ENCODE data around the gene ZNF783. TPM values are rescaled to one million over a fixed set of nuclear protein-coding genes. Genes with fewer than 3 reads are reported as not detected.

Gene ZNF783
- total RNA-seq (2021; fragmentation: NEBNext Ultra II Directional; extraction: Animal tissue kit (Norgen Biotek cat#: 25700)) (7.3 and 8.3 TPM in 2 replicates), polyA plus RNA-seq (2011; rRNA removed) (8.2 and 10.3 TPM in 2 replicates), polyA minus RNA-seq (2011; rRNA and poly(A)+ RNA removed) (4.8 and 5.3 TPM in 2 replicates)
- 10.9 TPM for polyA plus RNA-seq (2011; cell fraction: cytosol; rRNA removed)
- polyA plus RNA-seq (2011; cell fraction: nucleus; rRNA removed) = 28.9 TPM
- polyA plus RNA-seq (2012, experiment 1 of 2) = 4.0 to 9.1 TPM (median 6.6 TPM) in 4 replicates
- polyA plus RNA-seq (2012, experiment 2 of 2) = 3.2 TPM
- polyA plus RNA-seq (2013, experiment 1 of 2) = 4.3 TPM
- polyA plus RNA-seq (2013, experiment 2 of 2) = 4.2 TPM
- polyA minus RNA-seq (2011; cell fraction: cytosol; rRNA and poly(A)+ RNA removed) = 3.9 TPM
- polyA minus RNA-seq (2011; cell fraction: nucleus; rRNA and poly(A)+ RNA removed) = 11.9 TPM
- long read RNA-seq, experiment 1, partial matches to known transcripts = 2 of 2 reads
- long read RNA-seq, experiment 1, other reads (novel, unspliced or antisense) = 0 of 2 reads
- long read RNA-seq, experiment 2 = 0 reads

- H3K79me1 ChIP-seq (ENCODE audit: low read depth, low read length) = no peaks in the 10 kb centered on the region
- peak; percentile 50 to 88 for DNase-seq (ENCODE audit: low read depth in 1 of 2, low spot score in 2 of 2)
- CTCF ChIA-PET (ENCODE audit: partially characterized antibody) = interaction anchor here (0.7 to 3.1 kb wide), 22 partner anchors 10 to 401 kb away, joined by 3 to 21 read pairs (median 5); partner anchors contain the start of gene ZNF777
- H3K4me2 ChIP-seq (ENCODE audit: insufficient read depth in 1 of 2, low read depth in 2 of 2, low read length in 2 of 2) = peak within 1 kb of the TSS; percentile 71 to 90
- no peaks in the 10 kb centered on the region for H4K20me1 ChIP-seq (replicated peaks in 1 of 2; ENCODE audit: control insufficient read depth in 1 of 2, insufficient read depth in 2 of 2, low read length in 2 of 2)
- H3K36me3 ChIP-seq (ENCODE audit: control insufficient read depth in 2 of 4, insufficient read depth in 4 of 4, low read length in 3 of 4) = peaks cover 2 to 9% (median 5%) of the 10 kb centered on the region in 4 experiments; a peak in 4 of 8 replicates
- peaks cover 0 to 2% (median 1%) of the 10 kb centered on the region in 4 experiments; a peak in 1 of 7 replicates for H3K27me3 ChIP-seq (replicated peaks in 1 of 4; ENCODE audit: control insufficient read depth in 3 of 4, extremely low read depth in 1 of 4, insufficient read depth in 3 of 4, low read length in 3 of 4)
- H3K56ac ChIP-seq (replicated peaks; ENCODE audit: insufficient read length, low read depth, low read length) = peak within 1 kb of the TSS; percentile 9
- H4K8ac ChIP-seq (ENCODE audit: extremely low read depth, insufficient read depth, low read length) = peak within 1 kb of the TSS; percentile 93
- peaks cover 0 to 3% (median 0%) of the 10 kb centered on the region in 4 experiments; a peak in 1 of 7 replicates for H3K4me1 ChIP-seq (replicated peaks in 1 of 4; ENCODE audit: control insufficient read depth in 3 of 4, insufficient read depth in 4 of 4, low read length in 3 of 4)
- peak within 1 kb of the TSS; percentile 81; the same call in 1 of the 2 replicates for H3K27ac ChIP-seq (ENCODE audit: low read depth, low read length)
- peak within 1 kb of the TSS; percentile 86; the same call in 1 of the 2 replicates for H2AFZ ChIP-seq (ENCODE audit: low read length)
- H3K4me3 ChIP-seq (ENCODE audit: extremely low read depth in 1 of 4, insufficient read depth in 2 of 4, low read depth in 3 of 4, low read length in 4 of 4) = peak within 1 kb of the TSS; percentile 47 to 73 (median 50)
- no peak within 1 kb of the TSS; the same call in 1 of the 2 replicates for H2BK12ac ChIP-seq (ENCODE audit: low read depth, low read length)
- no peak within 1 kb of the TSS for H3K14ac ChIP-seq (ENCODE audit: insufficient read length)
- peak within 1 kb of the TSS; percentile 73 for H4K91ac ChIP-seq (replicated peaks; ENCODE audit: insufficient read length, low read length)
- H2BK5ac ChIP-seq (ENCODE audit: low read depth, low read length) = no peak within 1 kb of the TSS
- no peak within 1 kb of the TSS for H2BK20ac ChIP-seq (ENCODE audit: low read length)
- FAIRE-seq = no peak
- peak within 1 kb of the TSS; percentile 83 for H3K18ac ChIP-seq (ENCODE audit: extremely low read depth, low read length)
- no peaks in the 10 kb centered on the region for H3K79me2 ChIP-seq (ENCODE audit: control insufficient read depth in 1 of 2, insufficient read depth in 2 of 2, low read length in 2 of 2)
- H4K5ac ChIP-seq (ENCODE audit: insufficient read length, low read depth, low read length) = peak within 1 kb of the TSS; percentile 36
- H3K23ac ChIP-seq (ENCODE audit: insufficient read length) = no peak within 1 kb of the TSS
- H3K9ac ChIP-seq (replicated peaks in 1 of 4; ENCODE audit: extremely low read depth in 1 of 4, low read depth in 3 of 4, low read length in 3 of 4) = peak within 1 kb of the TSS; percentile 10 to 92 (median 84)
- H3K9me3 ChIP-seq (ENCODE audit: insufficient read depth in 2 of 2, low read depth in 1 of 2, low read length in 1 of 2) = no peaks in the 10 kb centered on the region
- no peak within 1 kb of the TSS for H2BK15ac ChIP-seq (ENCODE audit: low read length)
- POLR2A ChIA-PET (ENCODE audit: partially characterized antibody) = interaction anchor here (0.7 to 2.8 kb wide), 19 partner anchors 9 to 306 kb away, joined by 3 to 9 read pairs (median 4); no protein-coding TSS in a partner anchor
- H2AK5ac ChIP-seq (ENCODE audit: low read depth, low read length) = no peak within 1 kb of the TSS
- WGBS, 2 experiments (ENCODE audit: extremely low coverage in 1 of 2, insufficient coverage in 1 of 2, insufficient read length in 1 of 2, insufficient replicate concordance in 2 of 2, low coverage in 1 of 2, low lambda C conversion rate in 2 of 2, missing lambda C conversion rate in 1 of 2) = 2% methylated on average over 66 of the region's 115 CpGs; no CpG with 5 or more reads in 1 of the 2 experiments
- H2BK120ac ChIP-seq (replicated peaks; ENCODE audit: low read depth, low read length) = no peak within 1 kb of the TSS
- H3K4ac ChIP-seq (replicated peaks; ENCODE audit: insufficient read length, low read depth, low read length) = no peak within 1 kb of the TSS
- H3K23me2 ChIP-seq (ENCODE audit: low read depth, low read length) = peaks cover 7% of the 10 kb centered on the region; the same call in 1 of the 2 replicates
- 0 out of 2 replicates have a peak, but pooled peaks have one; percentile 6 for TF ChIP-seq JUND (IDR thresholded peaks at IDR 0.05; ENCODE audit: low read length)
- TF ChIP-seq CTBP2 (IDR thresholded peaks at IDR 0.05; ENCODE audit: borderline replicate concordance, insufficient read depth, insufficient read length, low read length) = no peak
- TF ChIP-seq NRF1 (IDR thresholded peaks at IDR 0.05; ENCODE audit: low read depth, low read length) = no peak
- TF ChIP-seq RNF2 (IDR thresholded peaks at IDR 0.05; ENCODE audit: borderline replicate concordance, low read depth, low read length, missing control alignments, poor library complexity, severe bottlenecking) = peak; percentile 70
- no peak for TF ChIP-seq CHD2 (IDR thresholded peaks at IDR 0.05; ENCODE audit: low read length)
- peak; percentile 71 for TF ChIP-seq USF2 (IDR thresholded peaks at IDR 0.05; ENCODE audit: low read length)
- no peak for TF ChIP-seq SP4 (IDR thresholded peaks at IDR 0.05; ENCODE audit: low read length)
These were observed at the start of gene ZNF783 for GRCh38 chr7:149261829-149262617. ZNF783 (plus strand) TSS chr7:149262196; CDS start chr7:149262334, 138 bp downstream.

Data from H1 (cell line).